IMR-90 (cell line): ENCODE results near the gene REV3L. TPM values are rescaled to one million over a fixed set of nuclear protein-coding genes. Genes with fewer than 3 reads are reported as not detected.

ENCODE experiments used
- ATAC-seq: fragments of 200-7000 bp; cut with Tn5 transposase; 2 replicates; pipeline ENCODE4 v1.9.1; 2020; ENCODE audit warnings: low read depth, mild to moderate bottlenecking, moderate library complexity
- BruUV-seq: library from RNA; stranded (reverse); fragments of 400-500 nt; replicated peaks from 2 replicates; lab custom pipeline; 2021; lab: Mats Ljungman, UMichigan
- CTCF ChIA-PET: fragments of 300-600 bp; formaldehyde crosslinking; extraction: SDS; loops from one replicate; lab custom pipeline; 2021; ENCODE audit warnings: antibody characterized with exemption; lab: Yijun Ruan, JAX
- POLR2A ChIA-PET: fragments of 300-600 bp; sonication (Branson Sonifier 250); formaldehyde crosslinking; loops from one replicate; lab custom pipeline; 2022; ENCODE audit warnings: antibody characterized with exemption; ENCODE audit not compliant: unreplicated experiment; lab: Charles Lee
- DNase-seq: peaks from one replicate; pipeline ENCODE4 v3.0.0; 2013
- H2AFZ ChIP-seq: replicated peaks from 2 replicates; pipeline ENCODE3; 2013; ENCODE audit warnings: low read length, mild to moderate bottlenecking; ENCODE audit not compliant: poor library complexity
- H2AK5ac ChIP-seq: 2 replicates; pipeline ENCODE4 v1.6.1; 2013; ENCODE audit warnings: low read depth, low read length, inconsistent platforms
- H2AK9ac ChIP-seq: replicated peaks from 2 replicates; pipeline ENCODE3; 2013; ENCODE audit warnings: mild to moderate bottlenecking, low read depth, low read length, moderate library complexity; ENCODE audit not compliant: poor library complexity
- H2BK120ac ChIP-seq: 2 replicates; pipeline ENCODE4 v1.6.1; 2013; ENCODE audit warnings: low read depth, low read length, inconsistent platforms
- H2BK15ac ChIP-seq: 3 replicates; pipeline ENCODE4 v1.6.1; 2013; ENCODE audit warnings: low read depth, low read length, inconsistent platforms
- H2BK20ac ChIP-seq: 2 replicates; pipeline ENCODE4 v1.6.1; 2013; ENCODE audit warnings: low read depth, mild to moderate bottlenecking, inconsistent platforms, low read length, moderate library complexity
- H2BK5ac ChIP-seq: 2 replicates; pipeline ENCODE4 v1.6.1; 2013; ENCODE audit warnings: mild to moderate bottlenecking, low read depth, low read length, inconsistent platforms; ENCODE audit not compliant: poor library complexity, severe bottlenecking
- H3K14ac ChIP-seq: replicated peaks from 2 replicates; pipeline ENCODE4 v1.6.1; 2013; ENCODE audit warnings: low read depth, low read length, inconsistent platforms
- H3K18ac ChIP-seq: 2 replicates; pipeline ENCODE4 v1.6.1; 2013; ENCODE audit warnings: low read depth, low read length, control low read depth
- H3K23ac ChIP-seq: 2 replicates; pipeline ENCODE4 v1.6.1; 2013; ENCODE audit warnings: low read depth, low read length, inconsistent platforms
- H3K27ac ChIP-seq: 2 replicates; pipeline ENCODE4 v1.5.1; 2013; ENCODE audit warnings: mild to moderate bottlenecking, control low read depth, low read length; ENCODE audit not compliant: insufficient read depth
- H3K27me3 ChIP-seq: 2 replicates; pipeline ENCODE4 v1.6.1; 2013; ENCODE audit warnings: low read length; ENCODE audit not compliant: control insufficient read depth, insufficient read depth
- H3K36me3 ChIP-seq: 2 replicates; pipeline ENCODE4 v1.6.1; 2013; ENCODE audit warnings: low read length, mixed read lengths; ENCODE audit not compliant: control insufficient read depth, insufficient read depth
- H3K4ac ChIP-seq: 2 replicates; pipeline ENCODE4 v1.6.1; 2013; ENCODE audit warnings: low read depth, low read length, inconsistent platforms
- H3K4me1 ChIP-seq: 2 replicates; pipeline ENCODE4 v1.6.1; 2013; ENCODE audit warnings: low read length, mixed read lengths; ENCODE audit not compliant: control insufficient read depth, insufficient read depth
- H3K4me2 ChIP-seq: 2 replicates; pipeline ENCODE4 v1.6.1; 2013; ENCODE audit warnings: low read depth, mild to moderate bottlenecking, control low read depth, low read length, moderate library complexity
- H3K4me3 ChIP-seq: 2 replicates; pipeline ENCODE4 v1.5.1; 2013; ENCODE audit warnings: low read depth, mild to moderate bottlenecking, control low read depth, low read length, moderate library complexity; ENCODE audit not compliant: insufficient read depth
- H3K56ac ChIP-seq: 2 replicates; pipeline ENCODE4 v1.6.1; 2013; ENCODE audit warnings: low read length, inconsistent platforms; ENCODE audit not compliant: insufficient read depth; ENCODE audit errors: extremely low read depth
- H3K79me1 ChIP-seq, 2 experiments: 2 replicates each; pipeline ENCODE4 v1.6.1; 2013; ENCODE audit warnings: low read length in 2 of 2, inconsistent platforms in 1 of 2, low read depth in 1 of 2
- H3K9ac ChIP-seq: 2 replicates; pipeline ENCODE4 v1.6.1; 2013; ENCODE audit warnings: low read depth, low read length, control low read depth
- H3K9me1 ChIP-seq: 2 replicates; pipeline ENCODE4 v1.6.1; 2013; ENCODE audit warnings: low read length, inconsistent platforms; ENCODE audit not compliant: insufficient read depth
- H3K9me3 ChIP-seq: 2 replicates; pipeline ENCODE4 v1.6.1; 2013; ENCODE audit warnings: low read length; ENCODE audit not compliant: control insufficient read depth, insufficient read depth
- H4K20me1 ChIP-seq: 2 replicates; pipeline ENCODE4 v1.6.1; 2013; ENCODE audit warnings: low read length, inconsistent platforms; ENCODE audit not compliant: insufficient read depth
- H4K5ac ChIP-seq: 2 replicates; pipeline ENCODE4 v1.6.1; 2013; ENCODE audit warnings: mild to moderate bottlenecking, low read depth, low read length, control low read depth
- H4K8ac ChIP-seq, 2 experiments: 2 replicates each; pipeline ENCODE4 v1.6.1; 2013; ENCODE audit warnings: low read depth in 2 of 2, low read length in 2 of 2, control low read depth in 1 of 2, inconsistent platforms in 1 of 2
- H4K91ac ChIP-seq: 2 replicates; pipeline ENCODE4 v1.6.1; 2013; ENCODE audit warnings: low read depth, low read length, inconsistent platforms; ENCODE audit not compliant: insufficient read depth
- BHLHE40 ChIP-seq: fragments of 150-350 bp; IDR thresholded peaks from 2 replicates; pipeline ENCODE4 v1.6.1; 2016; ENCODE audit warnings: mild to moderate bottlenecking, low read depth, low read length
- CEBPB ChIP-seq: IDR thresholded peaks from 2 replicates; pipeline ENCODE4 v1.6.1; 2012; ENCODE audit warnings: low read depth, low read length, improper control_type of control experiment
- CHD1 ChIP-seq: IDR thresholded peaks from 2 replicates; pipeline ENCODE4 v1.6.1; 2012; ENCODE audit warnings: low read depth, low read length, improper control_type of control experiment
- CTCF ChIP-seq: conservative IDR thresholded peaks from 2 replicates; pipeline ENCODE4 v1.5.1; 2012; ENCODE audit warnings: mild to moderate bottlenecking, low read depth, low read length, improper control_type of control experiment
- FOS ChIP-seq: fragments of 150-350 bp; IDR thresholded peaks from 2 replicates; pipeline ENCODE4 v1.6.1; 2016; ENCODE audit warnings: low read depth, low read length
- MAFK ChIP-seq: IDR thresholded peaks from 2 replicates; pipeline ENCODE4 v1.6.1; 2012; ENCODE audit warnings: low read depth, low read length, improper control_type of control experiment
- POLR2A ChIP-seq: IDR thresholded peaks from 2 replicates; pipeline ENCODE4 v1.6.1; 2012; ENCODE audit warnings: mild to moderate bottlenecking, low read depth, low read length
- RAD21 ChIP-seq: IDR thresholded peaks from 2 replicates; pipeline ENCODE4 v1.6.1; 2012; ENCODE audit warnings: low read length, improper control_type of control experiment
- RCOR1 ChIP-seq: IDR thresholded peaks from 2 replicates; pipeline ENCODE4 v1.6.1; 2012; ENCODE audit warnings: mild to moderate bottlenecking, low read length, improper control_type of control experiment; ENCODE audit not compliant: insufficient replicate concordance
- USF2 ChIP-seq: fragments of 150-350 bp; IDR thresholded peaks from 2 replicates; pipeline ENCODE4 v1.6.1; 2017; ENCODE audit warnings: mild to moderate bottlenecking, antibody characterized with exemption, low read length, low read depth
- WGBS, 2 experiments: methylation state at CpG; one replicate each; pipeline versions ENCODE4 v1.1.5 to v1.1.7; 2013; ENCODE audit warnings: missing lambda C conversion rate in 2 of 2; ENCODE audit not compliant: insufficient read length in 1 of 2; ENCODE audit errors: extremely low coverage in 2 of 2; 5-methylcytosine and 5-hydroxymethylcytosine counted together
- dilution Hi-C: fragments of 300-500 bp; cut with HindIII; formaldehyde crosslinking; loops from one replicate; pipeline ENCODE4 v1.14.3; 2018; ENCODE audit warnings: low sequenced_read_pairs; ENCODE audit not compliant: unreplicated experiment
- in situ Hi-C: fragments of 300-500 bp; cut with MboI; formaldehyde crosslinking; loops from 3 replicates; pipeline ENCODE4 v1.14.3; 2019; ENCODE audit warnings: low sequenced_read_pairs, inconsistent platforms, mixed read lengths
- intact Hi-C: fragments of 100-400 bp; cut with micrococcal nuclease; formaldehyde crosslinking; loops from 2 replicates; pipeline ENCODE4 v1.10.0; 2022
- polyA plus RNA-seq, 3 experiments: library from polyadenylated mRNA; depleted of rRNA; stranded (reverse); fragments of >200 nt; gene quantifications; 2 replicates each; pipeline ENCODE4 v1.2.3, GENCODE V29; 2012; ENCODE audit warnings: low replicate concordance in 1 of 3
- total RNA-seq: library from RNA; depleted of rRNA; stranded (reverse); fragments of >200 nt; gene quantifications from 2 replicates; pipeline ENCODE4 v1.2.3, GENCODE V29; 2012
- TF ChIP-seq, protein P1 (sequence below): fragments of 150-350 bp; IDR thresholded peaks from 2 replicates; pipeline ENCODE4 v1.6.1; 2016; ENCODE audit warnings: low read depth, mild to moderate bottlenecking, low read length, moderate library complexity, borderline replicate concordance

Gene REV3L
- total and polyA plus RNA-seq, 2 of the 4 experiments (the other 2 are of a cell fraction) = 7.4 to 15.4 TPM

- H2AFZ ChIP-seq = no peak overlapping the region
- BruUV-seq = no TSS peak
- H3K4me2 ChIP-seq = no peak overlapping the region
- no peak overlapping the region for H3K56ac ChIP-seq
- intact Hi-C loops = no loop called here
- H3K14ac ChIP-seq = no peak overlapping the region
- H3K27ac ChIP-seq = no peak overlapping the region
- ATAC-seq (no peak), DNase-seq (no peak)
- H2BK15ac ChIP-seq = no peak overlapping the region
- no peak overlapping the region for H3K9ac ChIP-seq
- H3K9me3 ChIP-seq = no peaks in the 10 kb centered on the region
- ChIA-PET CTCF (no interaction called here), POLR2A (no interaction called here)
- H3K36me3 ChIP-seq = no peaks in the 10 kb centered on the region
- TF ChIP-seq RCOR1 (no peak), POLR2A (no peak), CEBPB (no peak), CTCF (no peak), USF2 (no peak), CHD1 (no peak), MAFK (no peak), BHLHE40 (no peak), RAD21 (no peak), FOS (no peak)
- TF ChIP-seq, protein P1, sequence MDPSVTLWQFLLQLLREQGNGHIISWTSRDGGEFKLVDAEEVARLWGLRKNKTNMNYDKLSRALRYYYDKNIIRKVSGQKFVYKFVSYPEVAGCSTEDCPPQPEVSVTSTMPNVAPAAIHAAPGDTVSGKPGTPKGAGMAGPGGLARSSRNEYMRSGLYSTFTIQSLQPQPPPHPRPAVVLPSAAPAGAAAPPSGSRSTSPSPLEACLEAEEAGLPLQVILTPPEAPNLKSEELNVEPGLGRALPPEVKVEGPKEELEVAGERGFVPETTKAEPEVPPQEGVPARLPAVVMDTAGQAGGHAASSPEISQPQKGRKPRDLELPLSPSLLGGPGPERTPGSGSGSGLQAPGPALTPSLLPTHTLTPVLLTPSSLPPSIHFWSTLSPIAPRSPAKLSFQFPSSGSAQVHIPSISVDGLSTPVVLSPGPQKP = no peak
- H4K5ac ChIP-seq = no peak overlapping the region
- H2BK5ac ChIP-seq = no peak overlapping the region
- in situ Hi-C loops = no loop called here
- H4K8ac ChIP-seq = no peak overlapping the region
- H3K23ac ChIP-seq = no peak overlapping the region
- peaks cover 0 to 9% of the 10 kb centered on the region in 2 experiments; a peak in 2 of 4 replicates for H3K79me1 ChIP-seq
- peaks cover 2% of the 10 kb centered on the region for H3K4me1 ChIP-seq
- H4K20me1 ChIP-seq = no peaks in the 10 kb centered on the region
- H2BK120ac ChIP-seq = no peak overlapping the region
- no peak overlapping the region for H3K4ac ChIP-seq
- WGBS, 2 experiments = 96% methylated on average over 5 of the region's 8 CpGs; no CpG with 5 or more reads in 1 of the 2 experiments
- no peak overlapping the region for H3K18ac ChIP-seq
- no peak overlapping the region for H3K4me3 ChIP-seq
- no peak overlapping the region for H4K91ac ChIP-seq
- no peaks in the 10 kb centered on the region for H3K27me3 ChIP-seq
- dilution Hi-C loops = no loop called here
- no peak overlapping the region for H2AK9ac ChIP-seq
- no peak overlapping the region for H2AK5ac ChIP-seq
- H2BK20ac ChIP-seq = no peak overlapping the region
- 0 out of 2 replicates have a peak, but pooled peaks cover 2% of the 10 kb centered on the region for H3K9me1 ChIP-seq
Observed at GRCh38 chr6:111530667-111531066, 47.6 kb upstream of the REV3L start.
